Esophagus muscularis mucosa (tissue), 4 donors: ENCODE measurements around the gene SMYD4.

Experiments used
- EP300 ChIP-seq: sonication (generic); formaldehyde crosslinking; IDR thresholded peaks from one replicate; pipeline ENCODE4 v1.6.1; 2017; ENCODE audit warnings: antibody characterized with exemption
- POLR2A ChIP-seq: fragments of 450-650 bp; IDR thresholded peaks from one replicate; pipeline ENCODE4 v1.6.1; 2017; ENCODE audit warnings: antibody characterized with exemption, moderate library complexity, mild to moderate bottlenecking, low read depth
- TF ChIP-seq, protein P1 (sequence below), 3 experiments: fragments of 200-600 bp in 2 of 3; fragments of 450-650 bp in 1 of 3; sonication (generic) in 2 of 3; IDR thresholded peaks; one replicate each; pipeline ENCODE4 v1.5.1; 2017 to 2019; ENCODE audit warnings: antibody characterized with exemption in 3 of 3, mild to moderate bottlenecking in 2 of 3, moderate library complexity in 1 of 3

DNA sequence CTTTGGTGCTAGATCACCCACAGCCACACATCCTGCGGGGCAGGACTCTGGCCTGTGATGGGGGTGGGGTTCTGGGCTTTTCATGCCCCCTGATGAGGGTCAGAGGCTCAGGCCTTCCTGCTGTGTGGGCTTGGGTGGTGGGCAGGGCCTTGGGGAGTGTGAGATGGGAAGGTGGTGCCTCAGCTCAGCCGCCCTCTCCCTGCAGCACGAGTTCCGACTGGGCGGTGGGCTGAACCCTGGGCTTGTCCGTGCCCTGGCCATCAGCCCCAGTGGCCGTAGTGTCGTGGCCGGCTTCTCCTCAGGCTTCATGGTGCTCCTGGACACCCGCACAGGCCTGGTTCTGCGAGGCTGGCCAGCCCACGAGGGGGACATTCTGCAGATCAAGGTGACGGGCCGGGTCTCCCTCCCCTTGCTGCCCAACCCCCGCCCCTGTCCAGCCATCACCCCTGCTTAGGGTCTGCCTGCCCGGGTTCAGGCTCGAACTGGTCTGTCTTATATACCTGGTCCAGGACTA is 93.8 kb downstream of the SMYD4 start:
- TF ChIP-seq EP300 (no peak), POLR2A (no peak)
- TF ChIP-seq, protein P1, sequence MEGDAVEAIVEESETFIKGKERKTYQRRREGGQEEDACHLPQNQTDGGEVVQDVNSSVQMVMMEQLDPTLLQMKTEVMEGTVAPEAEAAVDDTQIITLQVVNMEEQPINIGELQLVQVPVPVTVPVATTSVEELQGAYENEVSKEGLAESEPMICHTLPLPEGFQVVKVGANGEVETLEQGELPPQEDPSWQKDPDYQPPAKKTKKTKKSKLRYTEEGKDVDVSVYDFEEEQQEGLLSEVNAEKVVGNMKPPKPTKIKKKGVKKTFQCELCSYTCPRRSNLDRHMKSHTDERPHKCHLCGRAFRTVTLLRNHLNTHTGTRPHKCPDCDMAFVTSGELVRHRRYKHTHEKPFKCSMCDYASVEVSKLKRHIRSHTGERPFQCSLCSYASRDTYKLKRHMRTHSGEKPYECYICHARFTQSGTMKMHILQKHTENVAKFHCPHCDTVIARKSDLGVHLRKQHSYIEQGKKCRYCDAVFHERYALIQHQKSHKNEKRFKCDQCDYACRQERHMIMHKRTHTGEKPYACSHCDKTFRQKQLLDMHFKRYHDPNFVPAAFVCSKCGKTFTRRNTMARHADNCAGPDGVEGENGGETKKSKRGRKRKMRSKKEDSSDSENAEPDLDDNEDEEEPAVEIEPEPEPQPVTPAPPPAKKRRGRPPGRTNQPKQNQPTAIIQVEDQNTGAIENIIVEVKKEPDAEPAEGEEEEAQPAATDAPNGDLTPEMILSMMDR (IDR thresholded peaks at IDR 0.05), result no peak
